ENCODE measurements around the gene SNCB.

DNA sequence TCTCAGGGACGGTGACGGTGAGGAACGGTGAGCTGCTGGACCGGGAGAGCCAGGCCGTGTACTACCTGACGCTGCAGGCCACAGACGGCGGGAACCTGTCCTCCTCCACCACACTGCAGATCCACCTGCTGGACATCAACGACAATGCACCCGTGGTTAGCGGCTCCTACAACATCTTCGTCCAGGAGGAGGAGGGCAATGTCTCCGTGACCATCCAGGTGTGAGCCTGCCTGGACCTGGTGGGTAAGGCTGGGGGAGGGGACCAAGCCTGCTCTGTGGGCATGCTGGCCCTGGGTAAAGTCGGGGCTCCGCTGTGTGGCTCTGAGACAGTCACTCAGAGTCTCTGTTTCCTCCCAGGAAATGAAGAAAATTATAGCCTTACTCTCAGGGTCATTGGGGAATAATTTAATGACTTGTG, 51.9 kb downstream of the SNCB start:
- no peak for TF ChIP-seq POLR2AphosphoS5 (IDR thresholded peaks at IDR 0.05)
- no peak for TF ChIP-seq POLR2A (IDR thresholded peaks at IDR 0.05)
